HL-60 (cell line): Measurements from ENCODE around the gene ANKS1B.

ENCODE experiments used
- SPI1 ChIP-seq: IDR thresholded peaks from 2 replicates; pipeline ENCODE4 v1.6.1; 2012; ENCODE audit warnings: low read depth, mild to moderate bottlenecking, borderline replicate concordance
- TF ChIP-seq, protein P1 (sequence below): IDR thresholded peaks from one replicate; pipeline ENCODE4 v1.5.1; 2011; ENCODE audit warnings: low read length, control low read depth, inconsistent platforms; ENCODE audit not compliant: insufficient read depth

DNA sequence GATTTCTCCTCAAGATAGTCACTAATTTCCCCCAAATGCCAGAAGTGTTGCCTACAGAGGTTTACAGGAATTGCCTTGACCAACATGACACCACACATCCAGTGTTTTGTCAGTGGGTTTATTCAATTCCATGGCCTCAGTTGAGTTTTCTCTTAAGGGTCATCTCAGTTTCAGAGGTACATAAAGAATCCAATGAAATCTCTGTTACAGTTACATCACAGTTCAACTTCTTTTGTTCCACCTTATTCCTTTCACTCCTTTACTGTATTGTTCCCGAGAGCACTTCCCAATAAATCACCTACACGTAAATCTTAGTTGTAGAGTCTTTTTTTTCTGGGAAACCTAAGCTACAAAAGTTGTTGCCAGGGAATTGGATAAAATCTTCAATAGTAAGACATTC lies 410.8 kb downstream of the ANKS1B start:
- TF ChIP-seq, protein P1, sequence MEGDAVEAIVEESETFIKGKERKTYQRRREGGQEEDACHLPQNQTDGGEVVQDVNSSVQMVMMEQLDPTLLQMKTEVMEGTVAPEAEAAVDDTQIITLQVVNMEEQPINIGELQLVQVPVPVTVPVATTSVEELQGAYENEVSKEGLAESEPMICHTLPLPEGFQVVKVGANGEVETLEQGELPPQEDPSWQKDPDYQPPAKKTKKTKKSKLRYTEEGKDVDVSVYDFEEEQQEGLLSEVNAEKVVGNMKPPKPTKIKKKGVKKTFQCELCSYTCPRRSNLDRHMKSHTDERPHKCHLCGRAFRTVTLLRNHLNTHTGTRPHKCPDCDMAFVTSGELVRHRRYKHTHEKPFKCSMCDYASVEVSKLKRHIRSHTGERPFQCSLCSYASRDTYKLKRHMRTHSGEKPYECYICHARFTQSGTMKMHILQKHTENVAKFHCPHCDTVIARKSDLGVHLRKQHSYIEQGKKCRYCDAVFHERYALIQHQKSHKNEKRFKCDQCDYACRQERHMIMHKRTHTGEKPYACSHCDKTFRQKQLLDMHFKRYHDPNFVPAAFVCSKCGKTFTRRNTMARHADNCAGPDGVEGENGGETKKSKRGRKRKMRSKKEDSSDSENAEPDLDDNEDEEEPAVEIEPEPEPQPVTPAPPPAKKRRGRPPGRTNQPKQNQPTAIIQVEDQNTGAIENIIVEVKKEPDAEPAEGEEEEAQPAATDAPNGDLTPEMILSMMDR, result no peak
- no peak for TF ChIP-seq SPI1
